ENCODE measurements around the gene TULP4. TPM values are rescaled to one million over a fixed set of nuclear protein-coding genes. Genes with fewer than 3 reads are reported as not detected.

The TULP4 gene
- total and polyA plus RNA-seq, 2 of the 8 experiments (the other 6 are each of a cell fraction or from before 2014, with no cell fraction given) = 7.7 to 51.6 TPM

DNA sequence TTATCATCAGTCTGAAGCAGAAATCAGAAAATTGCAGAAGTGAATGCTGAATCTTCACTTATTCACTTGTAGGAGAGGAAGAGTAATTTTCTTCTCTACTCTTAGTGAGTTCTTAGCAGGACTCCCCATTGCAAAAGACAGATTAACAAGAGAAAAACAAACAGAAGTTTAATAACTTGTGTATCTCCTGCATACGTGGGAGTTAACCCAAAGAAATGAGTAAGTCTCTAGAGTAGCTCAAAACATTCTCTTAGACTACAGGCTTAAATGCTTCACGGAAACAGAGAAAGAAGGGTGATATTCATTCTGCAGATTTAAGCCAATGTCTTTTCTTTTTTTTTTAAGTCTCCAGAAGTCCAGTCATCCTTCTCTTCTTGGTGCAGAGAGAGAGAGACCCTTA lies 149.7 kb downstream of the TULP4 start:
- WGBS, 2 experiments (ENCODE audit: extremely low coverage in 1 of 2, insufficient coverage in 1 of 2, insufficient read length in 1 of 2, insufficient replicate concordance in 2 of 2, low coverage in 1 of 2, low lambda C conversion rate in 2 of 2, missing lambda C conversion rate in 1 of 2) = 89% methylated on average over 2 of the region's 2 CpGs; no CpG with 5 or more reads in 1 of the 2 experiments
- Histone ChIP-seq H3K4me1 (replicated peaks in 1 of 4; ENCODE audit: control insufficient read depth in 3 of 4, insufficient read depth in 4 of 4, low read length in 3 of 4) (peaks cover 3 to 22% (median 10%) of the 10 kb centered on the region in 4 experiments), H2AK5ac (ENCODE audit: low read depth, low read length) (no peak overlapping the region), H3K56ac (replicated peaks; ENCODE audit: insufficient read length, low read depth, low read length) (no peak overlapping the region), H3K9ac (replicated peaks in 1 of 4; ENCODE audit: extremely low read depth in 1 of 4, low read depth in 3 of 4, low read length in 3 of 4) (no peak overlapping the region), H4K5ac (ENCODE audit: insufficient read length, low read depth, low read length) (no peak overlapping the region), H3K27me3 (replicated peaks in 1 of 4; ENCODE audit: control insufficient read depth in 3 of 4, extremely low read depth in 1 of 4, insufficient read depth in 3 of 4, low read length in 3 of 4) (peaks cover 9 to 16% (median 16%) of the 10 kb centered on the region in 4 experiments), H3K18ac (ENCODE audit: extremely low read depth, low read length) (no peak overlapping the region), H3K14ac (ENCODE audit: insufficient read length) (no peak overlapping the region), H2BK12ac (ENCODE audit: low read depth, low read length) (no peak overlapping the region), H2AFZ (ENCODE audit: low read length) (no peak overlapping the region), H2BK20ac (ENCODE audit: low read length) (no peak overlapping the region), H4K8ac (ENCODE audit: extremely low read depth, insufficient read depth, low read length) (no peak overlapping the region), H4K20me1 (replicated peaks in 1 of 2; ENCODE audit: control insufficient read depth in 1 of 2, insufficient read depth in 2 of 2, low read length in 2 of 2) (peaks cover 0 to 6% of the 10 kb centered on the region in 2 experiments), H3K23ac (ENCODE audit: insufficient read length) (no peak overlapping the region), H3K4ac (replicated peaks; ENCODE audit: insufficient read length, low read depth, low read length) (no peak overlapping the region), H2BK15ac (ENCODE audit: low read length) (no peak overlapping the region), H3K23me2 (ENCODE audit: low read depth, low read length) (no peaks in the 10 kb centered on the region), H4K91ac (replicated peaks; ENCODE audit: insufficient read length, low read length) (no peak overlapping the region), H3K79me1 (ENCODE audit: low read depth, low read length) (no peaks in the 10 kb centered on the region), H3K27ac (ENCODE audit: low read depth, low read length) (no peak overlapping the region), H3K36me3 (ENCODE audit: control insufficient read depth in 2 of 4, insufficient read depth in 4 of 4, low read length in 3 of 4) (peaks cover 0 to 8% (median 3%) of the 10 kb centered on the region in 4 experiments; a peak in 3 of 8 replicates), H3K4me2 (ENCODE audit: insufficient read depth in 1 of 2, low read depth in 2 of 2, low read length in 2 of 2) (no peak overlapping the region), H2BK5ac (ENCODE audit: low read depth, low read length) (no peak overlapping the region), H2BK120ac (replicated peaks; ENCODE audit: low read depth, low read length) (no peak overlapping the region), H3K9me3 (ENCODE audit: insufficient read depth in 2 of 2, low read depth in 1 of 2, low read length in 1 of 2) (no peaks in the 10 kb centered on the region), H3K79me2 (ENCODE audit: control insufficient read depth in 1 of 2, insufficient read depth in 2 of 2, low read length in 2 of 2) (no peaks in the 10 kb centered on the region), H3K4me3 (ENCODE audit: extremely low read depth in 1 of 4, insufficient read depth in 2 of 4, low read depth in 3 of 4, low read length in 4 of 4) (no peak overlapping the region)
- CTCF ChIA-PET (ENCODE audit: partially characterized antibody) = interaction anchor here (1.2 kb wide), 1 partner anchor 34 kb away, joined by 4 read pairs; no protein-coding TSS in a partner anchor
- POLR2A ChIA-PET (ENCODE audit: partially characterized antibody) = no interaction called here
- FAIRE-seq = no peak
- TF ChIP-seq SIX5 (IDR thresholded peaks at IDR 0.05; ENCODE audit: low read depth, low read length) = no peak
- no peak for TF ChIP-seq HDAC6 (IDR thresholded peaks at IDR 0.05; ENCODE audit: low read depth, low read length)
- TF ChIP-seq CREB1 (IDR thresholded peaks at IDR 0.05) = no peak
- no peak for TF ChIP-seq HDAC2 (IDR thresholded peaks at IDR 0.05; ENCODE audit: borderline replicate concordance in 1 of 2, low read depth in 2 of 2, low read length in 2 of 2)
- TF ChIP-seq GTF2F1 (IDR thresholded peaks at IDR 0.05; ENCODE audit: borderline replicate concordance, low read depth, low read length) = no peak
- no peak for TF ChIP-seq POLR2A (IDR thresholded peaks at IDR 0.05; ENCODE audit: control extremely low read depth in 1 of 2, low read depth in 2 of 2, low read length in 2 of 2)
- no peak for DNase-seq (ENCODE audit: low read depth in 1 of 2, low spot score in 2 of 2)
